Stimulated activated CD8-positive, alpha-beta memory T cell treated with anti-CD3 and anti-CD28 coated beads, Interleukin-7, amount 100 ng/mL, for 24 hours (primary cell): ENCODE data around the gene ABCC10.
"Not testable (repeated sequence)": the region's sequence is repeated elsewhere in the genome, so short reads cannot be mapped to it uniquely, and the experiment has no call there.

Experiments
- DNase-seq: peaks from one replicate; pipeline ENCODE4 v3.0.0-alpha.2; 2020; ENCODE audit warnings: low read depth

ABCC10 gene

DNA sequence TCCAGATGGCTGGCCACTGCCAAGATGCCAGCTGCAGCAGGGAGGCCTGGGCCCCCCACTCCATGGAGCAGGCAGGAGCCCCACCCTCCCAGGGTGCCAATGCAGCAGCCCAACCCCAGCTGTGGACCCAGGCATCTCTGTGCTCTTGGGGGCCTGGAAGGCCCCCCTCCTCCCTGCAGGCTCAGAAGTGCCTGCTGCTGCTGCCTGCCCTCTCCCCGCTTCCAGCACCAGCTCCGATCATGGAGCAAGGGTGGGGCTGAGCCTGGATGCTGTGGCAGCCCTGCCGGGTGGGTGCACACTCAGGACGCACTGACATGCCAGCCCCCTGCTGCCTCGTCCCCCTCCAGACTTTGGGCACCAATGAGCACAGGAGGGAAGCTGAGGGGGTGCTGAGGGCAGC is 14.8 kb upstream of the ABCC10 start:
- no peak for DNase-seq

DNA sequence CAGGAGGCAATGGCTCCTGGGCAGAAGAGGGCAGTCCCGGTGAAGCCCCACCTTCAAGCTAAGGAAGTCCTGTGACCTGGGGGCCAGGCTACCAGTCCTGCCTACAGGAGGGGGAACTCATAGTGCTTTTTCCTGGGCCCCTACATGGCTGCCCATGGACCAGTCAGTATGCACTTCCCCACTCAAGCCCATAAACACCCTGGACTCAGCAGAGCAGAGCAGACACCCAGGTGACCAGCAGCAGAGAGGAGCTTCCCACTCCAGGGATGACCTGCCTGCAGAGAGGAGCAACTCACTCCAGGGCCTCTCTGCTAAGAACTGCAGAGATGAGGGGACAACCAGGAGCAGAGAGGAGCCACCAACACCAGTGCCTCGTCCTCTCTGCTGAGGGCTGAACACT is 14.3 kb upstream of the ABCC10 start:
- no peak for DNase-seq

DNA sequence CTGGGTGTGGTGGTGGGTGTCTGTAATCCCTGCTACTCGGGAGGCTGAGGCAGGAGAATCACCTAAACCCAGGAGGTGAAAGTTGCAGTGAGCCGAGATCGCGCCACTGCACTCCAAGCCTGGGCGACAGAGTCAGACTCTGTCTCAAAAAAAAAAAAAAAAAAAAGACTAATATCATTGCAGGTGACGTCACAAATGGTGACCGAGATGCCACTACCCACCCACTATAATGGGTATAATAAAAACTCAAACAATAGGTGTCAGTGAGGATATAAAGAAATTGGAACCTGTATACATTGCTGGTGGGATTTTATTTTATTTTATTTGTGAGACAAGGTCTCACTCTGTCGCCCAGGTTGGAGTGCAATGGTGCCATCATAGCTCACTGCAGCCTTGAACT is 12.1 kb upstream of the ABCC10 start:
- not testable (repeated sequence) for DNase-seq

DNA sequence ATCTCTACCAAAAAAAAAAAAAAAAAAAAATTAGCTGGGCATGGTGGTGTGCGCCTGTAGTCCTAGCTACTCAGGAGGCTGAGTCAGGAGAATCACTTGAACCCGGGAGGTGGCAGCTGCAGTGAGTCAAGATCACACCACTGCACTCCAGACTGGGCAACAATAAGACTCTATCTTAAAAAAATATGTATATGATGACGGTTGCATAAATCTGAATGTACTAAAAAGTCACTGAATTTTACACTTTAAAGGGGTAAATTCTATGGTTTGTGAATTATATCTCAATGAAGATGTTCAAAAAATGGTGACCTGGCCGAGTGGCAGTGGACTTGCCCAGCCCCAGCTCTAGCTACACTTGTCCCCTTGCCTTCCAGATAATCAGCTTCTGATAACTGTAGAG is 10.4 kb upstream of the ABCC10 start:
- DNase-seq, result no peak

DNA sequence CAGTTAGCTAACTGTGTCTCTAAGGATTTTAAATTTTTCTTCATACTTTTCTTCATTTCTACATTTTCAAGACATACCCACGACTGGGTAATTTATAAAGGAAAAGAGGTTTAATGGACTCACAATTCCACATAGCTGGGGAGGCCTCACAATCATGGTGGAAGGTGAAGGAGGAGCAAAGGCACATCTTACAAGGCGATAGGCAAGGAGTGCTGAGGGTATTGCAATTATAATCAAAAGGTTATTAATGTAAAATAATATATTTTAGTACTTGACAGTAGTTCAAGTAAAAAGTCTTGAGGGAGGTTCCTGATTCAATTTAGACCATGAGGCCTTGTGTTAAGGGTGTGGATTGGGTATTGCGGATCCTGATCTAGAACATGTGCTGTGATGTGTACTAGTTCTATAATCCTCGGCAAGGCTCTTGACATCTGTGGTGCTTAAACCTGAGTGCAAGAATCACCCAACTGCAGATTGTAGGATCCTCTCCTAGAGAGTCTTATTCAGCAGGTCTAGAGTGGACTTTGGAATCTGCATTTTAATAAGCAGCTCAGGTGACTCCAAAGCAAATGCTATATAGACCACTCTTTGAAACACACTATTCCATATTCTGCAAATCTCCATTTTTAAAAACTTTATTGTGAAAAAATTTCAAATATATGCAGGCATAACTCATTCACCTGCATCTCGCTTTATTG is 7.2 kb upstream of the ABCC10 start:
- DNase-seq, result no peak

DNA sequence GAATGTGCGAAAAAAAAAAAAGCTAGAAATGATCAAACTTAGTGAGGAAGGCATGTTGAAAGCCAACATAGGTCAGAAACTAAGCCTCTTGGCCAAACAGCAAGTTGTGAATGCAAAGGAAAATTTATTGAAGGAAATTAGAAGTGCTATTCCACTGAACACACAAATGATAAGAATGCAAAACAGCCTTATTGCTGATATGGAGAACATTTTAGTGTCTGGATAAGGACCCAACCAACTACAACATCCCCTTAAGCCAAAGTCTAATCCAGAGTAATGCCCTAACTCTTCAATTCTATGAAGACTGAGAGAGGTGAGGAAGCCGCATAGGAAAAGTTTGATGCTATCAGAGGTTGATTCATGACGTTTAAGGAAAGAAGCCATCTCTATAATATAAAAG is 5.5 kb upstream of the ABCC10 start:
- DNase-seq, result no peak

DNA sequence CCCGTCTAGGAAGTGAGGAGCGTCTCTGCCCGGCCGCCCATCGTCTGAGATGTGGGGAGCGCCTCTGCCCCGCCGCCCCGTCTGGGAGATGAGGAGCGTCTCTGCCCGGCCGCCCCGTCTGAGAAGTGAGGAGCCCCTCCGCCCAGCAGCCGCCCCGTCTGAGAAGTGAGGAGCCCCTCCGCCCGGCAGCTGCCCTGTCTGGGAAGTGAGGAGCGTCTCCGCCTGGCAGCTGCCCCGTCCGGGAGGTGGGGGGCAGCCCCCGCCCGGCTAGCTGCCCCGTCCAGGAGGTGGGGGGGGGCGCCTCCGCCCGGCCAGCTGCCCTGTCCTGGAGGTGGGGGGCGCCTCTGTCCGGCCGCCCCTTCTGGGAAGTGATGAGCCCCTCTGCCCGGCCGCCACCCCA is 2.3 kb upstream of the ABCC10 start:
- not testable (repeated sequence) for DNase-seq

DNA sequence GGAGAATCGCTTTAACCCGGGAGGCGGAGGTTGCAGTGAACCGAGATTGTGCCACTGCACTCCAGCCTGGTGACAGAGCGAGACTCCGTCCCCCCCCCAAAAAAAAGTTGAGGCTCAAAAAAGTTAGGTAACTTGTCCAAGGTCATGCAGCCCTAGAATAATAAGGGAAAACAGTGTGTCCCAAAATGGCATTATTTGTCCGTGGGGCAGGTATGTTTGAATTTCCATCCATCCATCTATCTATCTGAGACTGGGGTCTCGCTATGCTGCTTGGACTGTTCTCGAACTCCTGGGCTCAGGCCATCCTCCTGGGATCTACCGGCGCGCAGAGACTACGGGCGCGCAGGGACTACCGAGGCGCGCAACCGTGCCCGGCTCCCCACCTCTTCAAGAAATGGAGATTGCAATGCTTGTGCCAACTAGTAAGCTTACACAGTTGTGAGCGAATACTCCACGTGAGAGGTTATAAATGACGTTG is 374 bp upstream of the ABCC10 start:
- DNase-seq, result no peak

DNA sequence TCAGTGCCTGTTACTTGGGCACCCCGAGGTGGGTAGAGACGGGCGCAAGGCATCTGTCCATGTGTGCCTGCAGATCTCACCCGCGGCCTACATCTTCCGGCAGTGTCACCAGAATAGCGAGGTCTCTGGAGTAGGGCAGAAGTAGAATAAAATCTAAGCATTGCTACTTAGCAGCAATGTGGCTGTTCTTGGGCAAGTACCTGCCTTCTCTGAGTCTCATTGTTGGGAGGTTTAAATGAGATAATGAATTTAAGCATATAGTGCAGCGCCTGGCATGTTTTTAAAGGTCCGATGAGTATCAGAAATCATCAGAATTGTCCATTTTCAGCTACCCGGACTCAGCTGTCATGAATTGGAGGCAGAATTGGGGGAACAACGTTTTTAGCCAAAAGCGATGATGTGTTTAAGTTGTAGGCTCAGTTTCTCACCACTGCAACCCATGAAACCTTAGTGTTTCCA is 800 bp downstream of the ABCC10 start:
- DNase-seq, result no peak

DNA sequence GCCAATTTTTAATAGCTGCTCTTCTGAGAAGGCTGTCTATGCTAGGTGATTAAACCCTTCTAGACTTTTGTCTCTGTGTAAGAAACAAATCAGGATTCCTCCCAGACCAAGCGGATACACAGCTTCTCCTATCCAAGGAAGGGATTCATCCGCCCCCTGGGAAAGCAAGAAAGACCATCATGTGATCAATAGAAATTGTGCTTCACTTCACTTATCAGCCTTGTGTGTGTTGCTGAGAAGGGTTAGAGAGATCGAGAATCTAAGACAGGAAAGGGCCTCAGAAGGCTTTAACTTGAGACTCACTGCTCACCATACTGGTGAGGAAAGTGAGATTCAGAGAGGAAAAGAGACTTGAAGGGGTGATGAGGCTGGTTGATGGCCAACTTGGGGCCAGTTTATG is 1.5 kb downstream of the ABCC10 start:
- DNase-seq, result no peak

DNA sequence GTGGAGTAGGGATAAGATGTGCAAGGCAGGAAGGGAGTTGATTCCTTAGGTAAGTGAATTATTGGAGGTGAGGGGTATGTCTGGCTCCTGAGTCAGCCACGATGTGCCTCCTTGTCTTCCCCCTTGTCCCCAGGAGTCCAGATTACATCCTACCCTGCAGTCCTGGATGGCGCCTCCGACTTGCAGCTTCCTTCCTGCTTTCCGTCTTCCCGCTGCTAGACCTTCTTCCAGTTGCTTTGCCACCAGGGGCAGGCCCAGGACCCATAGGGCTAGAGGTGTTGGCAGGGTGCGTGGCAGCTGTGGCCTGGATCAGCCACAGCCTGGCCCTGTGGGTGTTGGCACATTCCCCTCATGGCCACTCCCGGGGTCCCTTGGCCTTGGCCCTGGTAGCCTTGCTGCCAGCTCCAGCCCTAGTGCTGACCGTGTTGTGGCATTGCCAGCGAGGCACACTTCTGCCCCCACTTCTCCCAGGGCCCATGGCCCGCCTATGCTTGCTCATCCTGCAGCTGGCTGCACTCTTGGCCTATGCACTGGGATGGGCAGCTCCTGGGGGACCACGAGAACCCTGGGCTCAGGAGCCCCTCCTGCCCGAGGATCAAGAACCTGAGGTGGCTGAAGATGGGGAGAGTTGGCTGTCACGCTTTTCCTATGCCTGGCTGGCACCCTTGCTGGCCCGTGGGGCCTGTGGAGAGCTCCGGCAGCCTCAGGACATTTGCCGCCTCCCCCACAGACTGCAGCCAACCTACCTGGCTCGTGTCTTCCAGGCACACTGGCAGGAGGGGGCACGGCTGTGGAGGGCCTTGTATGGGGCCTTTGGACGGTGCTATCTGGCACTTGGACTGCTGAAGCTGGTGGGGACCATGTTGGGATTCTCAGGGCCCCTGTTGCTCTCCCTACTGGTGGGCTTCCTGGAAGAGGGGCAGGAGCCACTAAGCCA is 4.9 kb downstream of the ABCC10 start:
- no peak for DNase-seq

DNA sequence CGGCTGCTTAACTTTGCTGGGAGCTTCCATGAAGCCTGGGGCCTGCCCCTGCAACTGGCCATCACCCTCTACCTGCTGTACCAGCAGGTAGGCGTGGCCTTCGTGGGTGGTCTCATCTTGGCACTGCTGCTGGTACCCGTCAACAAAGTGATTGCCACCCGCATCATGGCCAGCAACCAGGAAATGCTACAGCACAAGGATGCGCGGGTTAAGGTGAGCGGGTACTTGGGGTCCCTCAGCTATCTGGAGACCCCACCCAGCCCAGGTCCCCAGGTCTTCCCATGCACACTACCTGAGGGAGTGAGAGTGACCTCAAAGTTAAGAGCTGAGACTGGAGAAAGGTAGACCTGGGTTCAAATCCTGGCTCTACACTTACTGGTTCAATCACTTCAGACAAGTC is 5.8 kb downstream of the ABCC10 start:
- no peak for DNase-seq

DNA sequence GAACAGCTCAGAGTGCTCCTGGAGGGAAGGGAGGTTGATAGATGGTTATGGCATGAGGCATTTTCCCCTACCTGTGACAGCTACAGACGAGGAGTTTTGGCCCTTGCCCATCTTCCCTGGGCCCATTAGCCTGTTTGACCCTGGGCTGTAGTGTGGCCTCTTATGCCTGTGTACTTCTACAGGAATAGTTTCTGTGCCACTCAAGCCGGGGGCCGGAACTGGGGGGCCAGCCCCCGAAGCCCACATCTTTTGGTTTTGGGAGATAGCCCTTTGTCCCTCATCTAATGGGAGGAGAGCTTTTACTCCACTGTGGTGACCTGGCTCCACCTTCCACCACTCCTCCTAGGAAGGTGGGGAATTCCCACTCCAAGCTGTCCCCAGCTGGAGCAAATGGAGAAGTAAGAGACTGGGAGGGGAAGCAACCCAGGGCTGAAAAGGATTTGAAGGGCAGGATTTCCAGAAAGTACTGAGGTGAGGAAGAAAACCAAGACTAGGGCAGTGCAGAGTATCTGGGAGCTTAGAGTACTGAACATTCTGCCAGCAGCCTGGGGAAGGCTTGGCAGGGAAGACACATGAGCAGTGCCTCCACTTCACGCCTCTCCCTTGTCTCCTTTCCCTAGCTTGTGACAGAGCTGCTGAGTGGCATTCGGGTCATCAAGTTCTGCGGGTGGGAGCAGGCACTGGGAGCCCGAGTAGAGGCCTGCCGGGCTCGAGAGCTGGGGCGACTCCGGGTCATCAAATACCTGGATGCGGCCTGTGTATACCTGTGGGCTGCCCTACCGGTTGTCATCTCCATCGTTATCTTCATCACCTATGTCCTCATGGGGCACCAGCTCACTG is 6.9 kb downstream of the ABCC10 start:
- no peak for DNase-seq

DNA sequence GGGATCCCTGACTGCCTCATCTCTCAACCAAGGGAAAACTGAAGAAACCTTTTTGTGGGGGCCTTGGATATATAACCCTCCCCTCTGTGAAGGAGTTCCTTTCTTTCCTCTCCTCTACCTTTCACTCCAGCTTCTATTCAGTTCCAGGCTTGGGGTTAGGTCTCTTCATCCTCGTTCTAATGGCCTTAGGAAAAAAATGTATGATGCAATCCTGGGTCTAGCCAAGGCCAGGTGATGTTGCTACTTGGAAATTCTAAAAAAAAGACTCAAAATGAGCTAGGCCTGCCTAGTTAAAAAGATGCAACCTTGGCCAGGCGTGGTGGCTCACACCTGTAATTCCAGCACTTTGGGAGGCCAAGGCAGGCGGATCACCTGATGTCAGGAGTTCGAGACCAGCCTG is 7.6 kb downstream of the ABCC10 start:
- DNase-seq, result no peak

DNA sequence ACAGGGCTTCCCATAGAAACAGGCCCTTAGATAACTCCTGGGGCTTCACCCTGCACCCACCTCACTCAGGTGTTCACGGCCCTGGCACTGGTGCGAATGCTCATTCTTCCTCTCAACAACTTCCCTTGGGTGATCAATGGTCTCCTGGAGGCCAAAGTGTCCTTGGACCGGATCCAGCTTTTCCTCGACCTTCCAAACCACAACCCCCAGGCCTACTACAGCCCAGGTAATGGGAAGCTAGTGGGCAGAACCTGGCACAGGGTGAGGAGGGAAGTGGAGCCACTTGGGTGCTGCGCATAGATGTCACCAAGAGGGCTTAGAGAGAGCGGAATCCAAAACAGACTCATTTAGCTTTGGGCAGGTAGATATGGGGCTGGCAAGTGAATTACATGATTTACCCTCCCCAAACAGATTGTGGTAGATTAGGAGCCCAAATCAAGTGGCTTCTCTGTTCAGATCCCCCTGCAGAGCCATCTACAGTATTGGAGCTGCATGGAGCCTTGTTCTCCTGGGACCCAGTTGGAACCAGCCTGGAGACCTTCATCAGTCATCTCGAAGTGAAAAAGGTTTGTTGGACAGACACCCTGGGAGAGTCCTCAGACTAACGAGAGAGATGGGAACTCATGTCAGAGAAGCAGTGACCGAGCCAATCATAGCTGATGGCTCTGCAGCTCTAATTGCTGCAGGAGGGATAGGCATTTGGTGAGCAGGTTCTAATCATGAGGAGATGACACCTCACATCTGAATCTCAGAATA is 8.5 kb downstream of the ABCC10 start:
- no peak for DNase-seq

DNA sequence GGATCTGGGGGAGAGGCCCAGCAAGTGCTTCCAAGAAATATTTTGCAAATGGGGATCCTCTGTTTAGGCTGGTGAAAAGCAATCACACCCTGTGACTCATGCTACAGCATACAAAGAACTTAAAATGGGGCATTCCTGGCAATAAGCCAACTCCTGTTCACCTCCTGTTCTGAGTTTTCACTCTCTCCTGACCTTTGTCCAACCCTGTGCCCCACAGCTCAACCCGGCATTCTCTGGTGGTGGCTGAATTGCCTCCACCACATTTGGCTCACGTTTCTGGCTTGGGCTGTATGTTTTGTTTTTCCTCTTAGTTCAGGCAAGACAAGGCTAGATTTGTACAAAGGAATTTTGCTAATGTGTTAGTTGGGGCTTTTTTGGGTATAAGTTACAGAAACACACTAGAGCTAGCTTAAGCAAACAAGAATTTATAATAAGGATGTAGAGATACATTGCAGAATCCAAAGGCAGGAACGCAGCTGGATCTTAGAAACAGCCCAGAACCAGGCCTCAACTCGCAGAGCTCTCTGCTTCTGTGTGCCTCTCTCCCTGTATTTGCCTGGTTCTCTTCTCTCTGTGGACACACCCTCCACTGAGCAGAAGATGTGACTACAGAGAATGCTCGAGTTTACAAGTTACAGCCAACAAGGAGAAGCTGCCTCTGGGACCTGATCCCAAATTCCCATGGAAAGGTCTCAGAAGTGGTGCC is 9.4 kb downstream of the ABCC10 start:
- no peak for DNase-seq

DNA sequence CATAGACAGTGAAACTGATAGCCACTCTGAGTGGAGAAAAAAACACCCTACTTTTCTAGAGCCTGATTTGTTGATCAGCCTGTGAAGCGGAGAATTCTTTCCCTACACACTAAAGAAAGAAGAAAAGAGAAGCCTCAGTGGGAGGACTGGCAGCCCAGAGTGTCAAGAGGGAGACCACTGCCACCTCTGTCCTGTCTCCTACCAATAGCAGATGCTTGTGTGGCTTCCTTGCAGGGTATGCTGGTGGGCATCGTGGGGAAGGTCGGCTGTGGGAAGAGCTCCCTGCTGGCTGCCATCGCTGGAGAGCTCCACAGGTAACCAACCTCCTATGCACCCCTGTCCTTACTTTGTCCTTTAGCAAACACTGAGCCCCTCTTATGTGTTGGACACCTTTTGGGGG is 10.4 kb downstream of the ABCC10 start:
- no peak for DNase-seq

DNA sequence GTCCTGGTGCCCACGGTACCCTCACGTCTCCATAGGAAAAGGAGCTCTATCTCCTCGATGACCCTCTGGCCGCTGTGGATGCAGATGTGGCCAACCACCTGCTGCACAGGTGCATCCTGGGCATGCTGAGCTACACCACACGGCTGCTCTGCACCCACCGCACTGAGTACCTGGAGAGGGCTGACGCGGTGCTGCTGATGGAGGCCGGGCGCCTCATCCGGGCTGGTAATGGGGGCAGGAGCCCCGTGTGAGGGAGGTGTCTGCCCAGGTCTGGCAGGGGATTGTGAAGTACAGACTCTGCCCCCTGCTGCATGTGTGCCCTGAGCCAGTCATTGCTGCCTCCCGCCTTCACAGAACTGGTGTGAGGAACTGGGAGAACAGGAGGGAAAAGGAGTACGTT is 15.6 kb downstream of the ABCC10 start:
- no peak for DNase-seq

DNA sequence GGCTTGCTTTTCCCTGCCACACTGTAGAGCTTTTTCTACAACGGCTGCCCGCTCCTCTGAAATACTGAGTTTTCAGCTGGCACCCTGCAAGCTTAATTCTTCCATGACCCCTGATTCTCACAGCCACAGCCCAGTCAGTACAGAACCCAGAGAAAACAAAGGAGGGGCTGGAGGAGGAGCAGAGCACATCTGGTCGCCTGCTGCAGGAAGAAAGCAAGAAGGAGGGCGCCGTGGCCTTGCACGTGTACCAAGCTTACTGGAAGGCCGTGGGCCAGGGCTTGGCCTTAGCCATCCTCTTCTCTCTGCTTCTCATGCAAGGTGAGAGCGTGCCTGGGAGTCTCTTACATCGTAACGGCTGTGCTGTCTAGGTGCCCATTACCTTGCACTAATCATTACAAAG is 16.7 kb downstream of the ABCC10 start:
- no peak for DNase-seq

DNA sequence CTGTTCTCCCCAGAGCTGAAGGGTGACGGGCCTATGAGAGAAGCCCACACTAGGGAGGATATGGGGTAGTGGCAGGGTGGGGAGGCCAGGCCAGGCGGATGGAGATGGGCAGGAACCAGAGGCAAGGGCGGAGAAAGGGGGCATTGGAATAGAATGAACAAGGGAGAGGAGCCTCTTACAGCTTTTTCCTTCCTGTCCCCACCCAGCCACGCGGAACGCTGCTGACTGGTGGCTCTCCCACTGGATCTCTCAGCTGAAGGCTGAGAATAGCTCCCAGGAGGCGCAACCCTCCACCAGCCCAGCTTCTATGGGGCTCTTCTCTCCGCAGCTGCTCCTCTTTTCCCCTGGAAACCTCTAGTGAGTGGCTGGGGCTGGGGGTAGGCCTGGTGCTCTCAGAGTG is 17.2 kb downstream of the ABCC10 start:
- no peak for DNase-seq

DNA sequence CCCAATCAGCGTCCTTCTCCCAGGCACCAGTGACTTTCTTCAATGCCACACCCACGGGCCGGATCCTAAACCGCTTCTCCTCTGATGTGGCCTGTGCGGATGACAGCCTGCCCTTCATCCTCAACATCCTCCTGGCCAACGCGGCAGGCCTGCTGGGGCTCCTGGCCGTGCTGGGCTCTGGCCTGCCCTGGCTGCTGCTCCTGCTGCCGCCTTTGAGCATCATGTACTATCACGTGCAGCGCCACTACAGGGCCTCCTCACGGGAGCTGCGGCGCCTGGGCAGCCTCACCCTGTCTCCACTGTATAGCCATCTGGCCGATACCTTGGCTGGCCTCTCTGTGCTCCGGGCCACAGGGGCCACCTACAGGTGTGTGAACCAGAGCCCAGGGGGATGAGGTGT is 18.2 kb downstream of the ABCC10 start:
- DNase-seq, result no peak
